Measurements from ENCODE around the gene KAZN.
A peak's percentile ranks its signal among the peaks of the same experiment; 100 is the strongest.
"Not testable (repeated sequence)": the region's sequence is repeated elsewhere in the genome, so short reads cannot be mapped to it uniquely, and the experiment has no call there.

Gene KAZN

GRCh38 chr1:14598498-14599182, at the start of gene KAZN:
TSS of gene KAZN (plus strand) at chr1:14598685.
- no peak for DNase-seq (ENCODE audit: low read depth)

DNA sequence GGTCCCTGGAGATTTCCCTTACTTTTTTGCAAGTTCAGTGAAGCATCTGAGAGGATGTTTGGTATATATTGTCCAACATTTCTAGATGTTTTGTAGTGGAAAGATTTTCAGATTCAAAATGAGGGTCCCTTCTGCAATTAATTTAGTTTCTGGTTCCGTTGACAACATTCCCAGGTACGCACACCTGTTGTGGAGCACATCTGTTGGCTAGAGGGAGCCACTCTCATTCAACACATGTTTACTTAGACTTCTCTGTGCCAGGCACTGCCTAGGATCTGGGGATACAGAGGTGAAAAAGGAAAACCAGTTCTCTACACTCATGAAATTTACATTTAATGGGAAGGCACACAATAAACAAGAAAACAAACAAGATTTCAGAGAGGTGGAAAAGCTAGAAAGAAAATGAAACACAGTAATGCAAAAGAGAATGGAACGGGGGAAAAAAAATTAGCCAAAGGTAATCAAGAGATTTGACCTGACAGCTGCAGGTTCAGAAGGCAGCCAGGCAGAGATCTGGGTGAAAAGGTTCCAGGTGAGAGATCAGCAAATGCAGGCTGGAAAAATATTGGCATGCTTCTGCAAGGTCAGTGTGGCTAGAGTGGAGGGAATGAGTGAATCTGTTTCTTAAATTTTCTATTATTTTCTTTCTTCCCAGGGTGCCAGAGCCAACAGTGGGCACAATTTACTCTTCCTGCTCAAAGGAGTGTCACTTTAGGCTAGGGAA, 48.4 kb upstream of the KAZN start:
- no peak for DNase-seq (ENCODE audit: low read depth)

DNA sequence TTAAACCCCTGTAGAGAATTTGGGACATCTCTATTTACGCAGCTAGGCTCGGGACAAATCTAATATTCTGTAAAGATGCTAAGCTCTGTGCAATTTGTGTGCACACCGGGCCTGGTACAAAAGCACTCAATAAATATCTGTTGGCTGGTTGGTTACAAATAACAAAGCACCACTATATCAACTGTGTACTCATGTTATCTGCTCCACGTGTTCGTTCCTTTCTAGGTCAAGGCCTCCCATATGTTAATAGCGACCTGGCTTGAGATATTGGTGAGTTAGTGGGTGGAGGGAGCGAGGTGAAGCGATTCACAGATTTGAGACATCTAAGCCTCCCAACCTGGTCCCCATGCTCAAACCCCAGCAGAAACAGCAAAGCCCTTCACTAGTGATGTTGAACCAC, 47.1 kb upstream of the KAZN start:
- no peak for DNase-seq (ENCODE audit: low read depth)

- no peak for DNase-seq (ENCODE audit: low read depth)
Measured at GRCh38 chr1:14552246-14552965, 46.1 kb upstream of the KAZN start.

DNA sequence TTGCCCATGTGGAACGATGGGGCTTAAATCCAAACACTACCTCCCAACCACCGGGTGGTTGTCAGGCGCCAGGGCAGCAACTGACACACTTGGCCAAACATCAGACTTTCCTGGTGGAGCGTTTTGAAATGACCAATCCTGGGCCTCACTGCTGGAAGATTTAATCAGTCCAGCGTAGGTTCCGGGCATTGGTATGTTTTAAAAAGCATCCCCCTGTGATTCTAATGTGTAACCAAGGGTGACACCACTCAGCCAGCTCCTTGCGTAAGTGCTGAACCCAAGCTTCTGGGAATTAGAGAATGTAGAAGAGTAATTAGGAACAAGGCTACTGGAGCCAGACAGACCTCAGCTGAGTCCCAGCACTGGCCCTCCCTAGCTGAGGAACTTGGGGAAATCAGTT, 44.8 kb upstream of the KAZN start:
- no peak for DNase-seq (ENCODE audit: low read depth)

DNA sequence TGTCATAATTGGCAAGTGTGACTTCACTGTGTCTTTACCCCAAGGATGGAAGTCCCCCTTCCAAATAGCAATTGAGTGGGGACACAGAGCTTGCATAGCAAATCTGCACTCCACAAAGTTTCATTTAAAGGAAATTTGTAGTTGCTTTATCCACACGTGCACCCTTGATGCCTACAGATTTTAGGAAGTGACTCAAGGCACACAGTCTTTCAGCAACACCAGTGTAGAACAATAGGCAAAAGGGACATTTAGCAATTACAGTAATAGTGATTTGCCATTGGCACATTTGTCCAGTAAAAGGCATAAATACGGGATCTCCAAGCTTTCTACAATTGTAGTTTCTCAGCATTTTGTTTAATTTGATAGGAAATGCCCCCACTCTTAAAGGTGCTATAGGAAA, 43.4 kb upstream of the KAZN start:
- no peak for DNase-seq (ENCODE audit: low read depth)

DNA sequence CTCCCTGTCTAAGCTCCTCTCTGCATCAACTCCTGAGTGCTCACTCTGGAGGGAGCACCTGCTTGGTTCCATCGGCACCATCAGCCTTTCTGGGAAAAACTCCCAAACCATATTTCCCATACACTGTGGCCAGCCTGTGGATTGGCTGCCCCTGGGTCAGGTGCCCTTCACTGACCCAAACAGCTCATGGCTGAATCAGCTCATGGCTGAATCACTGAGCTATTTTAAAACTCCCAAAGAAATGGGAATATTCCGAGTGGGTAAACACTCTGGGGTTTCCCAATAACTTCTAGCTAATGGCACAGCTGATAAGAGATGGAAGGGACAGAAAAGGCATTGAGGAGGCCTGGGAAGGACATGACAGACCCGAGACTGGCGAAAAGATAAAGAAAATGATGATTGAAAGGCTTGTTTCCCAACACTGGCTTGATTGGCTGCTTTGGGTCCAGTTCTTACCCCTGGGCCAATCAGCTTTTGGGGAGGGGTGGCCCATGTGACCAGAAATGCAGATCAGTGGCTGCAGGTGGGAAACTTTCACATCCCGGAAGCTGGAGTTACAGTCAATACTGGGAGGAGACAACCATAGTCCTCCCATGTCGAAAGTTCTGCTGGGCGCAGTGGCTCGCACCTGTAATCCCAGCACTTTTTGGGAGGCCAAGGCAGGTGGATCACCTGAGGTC, 37.3 kb upstream of the KAZN start:
- DNase-seq (ENCODE audit: low read depth) = no peak

GRCh38 chr1:14565090-14565489, 33.4 kb upstream of the KAZN start:
- DNase-seq (ENCODE audit: low read depth) = no peak

DNA sequence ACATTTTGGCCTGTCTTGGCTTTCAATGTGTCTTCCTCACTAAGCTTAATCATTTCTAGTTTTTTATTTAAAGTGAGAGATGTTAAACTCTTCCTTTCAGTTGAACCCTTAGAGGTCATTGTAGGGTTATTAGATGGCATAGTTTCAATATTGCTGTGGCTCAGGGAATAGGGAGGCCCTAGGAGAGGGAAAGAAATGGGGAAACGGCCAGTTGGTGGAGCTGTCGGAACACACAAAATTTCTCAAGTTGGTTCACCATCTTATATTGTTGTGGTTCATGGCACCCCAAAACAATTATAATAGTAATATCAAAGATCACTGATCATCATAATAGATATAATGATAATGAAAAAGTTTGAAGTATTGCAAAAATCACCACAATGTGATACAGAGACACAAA, 31.4 kb upstream of the KAZN start:
- DNase-seq (ENCODE audit: low read depth) = no peak

DNA sequence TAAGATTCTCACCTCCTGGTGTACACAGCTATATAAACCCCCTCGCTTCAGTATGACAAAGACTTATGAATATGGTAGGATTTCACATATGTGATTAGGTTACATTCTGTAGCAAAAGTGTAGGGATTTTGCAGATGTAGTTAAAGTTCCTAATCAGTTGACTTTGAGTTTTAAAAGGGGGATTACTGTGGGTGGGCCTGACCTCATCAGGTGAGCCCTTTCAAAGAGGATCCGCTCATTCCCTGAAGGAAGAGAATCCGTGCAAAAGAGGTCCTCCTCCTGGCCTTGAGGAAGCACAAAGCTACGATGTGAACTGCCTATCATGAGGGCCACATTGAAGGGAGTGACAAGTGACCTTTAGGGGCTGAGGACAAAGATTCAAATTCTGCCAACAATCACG, 30.6 kb upstream of the KAZN start:
- no peak for DNase-seq (ENCODE audit: low read depth)

- no peak for DNase-seq (ENCODE audit: low read depth)
Measured at GRCh38 chr1:14568716-14569355, 29.6 kb upstream of the KAZN start.

DNA sequence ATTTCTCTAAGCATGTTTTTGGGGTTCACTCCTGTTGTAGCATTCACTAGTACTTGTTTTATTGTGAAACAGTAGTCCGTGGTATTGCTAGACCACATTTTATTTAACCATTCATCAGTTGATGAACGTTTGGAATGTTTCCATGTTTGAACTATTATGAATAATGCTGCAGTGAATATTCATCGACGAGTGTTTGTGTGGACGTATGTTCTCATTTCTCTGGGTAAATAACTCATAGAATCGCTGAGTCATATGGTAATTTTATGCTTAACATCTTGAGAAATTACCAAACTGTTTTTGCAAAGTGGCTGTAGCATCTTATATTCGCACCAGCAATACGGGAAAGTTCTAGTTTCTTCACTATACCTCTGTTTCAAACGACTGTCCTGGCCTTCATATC, 28.0 kb upstream of the KAZN start:
- peak; percentile 5 for DNase-seq (ENCODE audit: low read depth)

- no peak for DNase-seq (ENCODE audit: low read depth)
Measured at GRCh38 chr1:14571810-14572767, 26.4 kb upstream of the KAZN start.

GRCh38 chr1:14572861-14573260, 25.6 kb upstream of the KAZN start:
- DNase-seq (ENCODE audit: low read depth) = no peak

- no peak for DNase-seq (ENCODE audit: low read depth)
Measured at GRCh38 chr1:14576155-14576554, 22.3 kb upstream of the KAZN start.

GRCh38 chr1:14577261-14577660, 21.2 kb upstream of the KAZN start:
- no peak for DNase-seq (ENCODE audit: low read depth)

- no peak for DNase-seq (ENCODE audit: low read depth)
Measured at GRCh38 chr1:14578156-14578555, 20.3 kb upstream of the KAZN start.

DNA sequence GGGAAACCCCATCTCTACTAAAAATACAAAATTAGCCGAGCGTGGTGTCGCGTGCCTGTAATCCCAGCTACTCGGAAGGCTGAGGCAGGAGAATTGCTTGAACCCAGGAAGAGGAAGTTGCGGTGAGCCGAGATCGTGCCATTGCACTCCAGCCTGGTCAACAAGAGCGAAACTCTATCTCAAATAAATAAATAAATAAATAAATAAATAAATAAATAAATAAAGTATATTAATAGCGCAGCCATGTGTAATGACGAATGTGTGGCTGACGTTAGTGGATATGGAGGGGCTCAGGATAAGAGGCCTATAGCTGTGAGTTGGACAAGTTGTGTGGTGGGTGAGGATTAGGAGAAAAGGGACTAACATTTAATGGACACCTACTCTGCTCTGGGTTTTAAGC, 18.2 kb upstream of the KAZN start:
- not testable (repeated sequence) for DNase-seq (ENCODE audit: low read depth)

DNA sequence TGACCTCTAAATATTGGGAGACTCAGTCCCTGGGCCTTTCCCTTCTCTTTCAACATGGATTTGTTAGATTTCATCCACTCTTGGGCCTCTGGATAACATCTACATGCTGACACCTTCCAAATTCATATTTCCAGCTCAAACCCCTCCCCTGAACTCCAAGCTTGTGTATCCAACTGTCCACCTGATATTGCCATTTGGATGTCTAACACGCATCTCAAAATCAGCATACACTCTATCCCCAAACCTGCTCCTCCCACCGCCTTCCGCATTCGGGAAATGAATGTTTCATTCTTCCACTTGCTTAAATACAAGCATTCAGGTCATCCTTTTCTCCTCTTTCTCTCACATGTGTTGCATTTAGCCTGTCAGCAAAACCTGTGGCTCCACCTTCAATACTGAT, 17.5 kb upstream of the KAZN start:
- no peak for DNase-seq (ENCODE audit: low read depth)

GRCh38 chr1:14583788-14584187, 14.7 kb upstream of the KAZN start:
- DNase-seq (ENCODE audit: low read depth) = no peak

DNA sequence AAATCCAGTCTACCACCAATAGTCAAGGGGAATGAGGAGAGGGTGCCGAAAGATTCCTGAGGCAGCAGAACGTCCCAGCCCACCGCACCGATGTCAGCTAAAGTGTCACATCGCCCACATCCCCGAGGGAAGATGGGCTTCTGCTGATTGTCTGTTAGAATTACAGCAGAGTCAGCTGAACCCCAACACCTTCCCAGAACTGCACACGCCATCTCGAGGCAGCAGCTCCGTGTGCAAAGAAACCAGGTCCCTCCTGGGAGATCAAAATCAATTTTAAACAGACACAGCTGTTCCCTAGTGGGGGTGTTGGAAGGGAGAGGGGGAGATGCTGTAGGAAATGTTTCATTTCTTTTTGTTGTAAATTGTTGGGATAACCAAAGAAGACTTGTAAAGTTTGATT, 12.8 kb upstream of the KAZN start:
- DNase-seq (ENCODE audit: low read depth) = no peak
